ENCODE data around the gene NBPF1.
A peak's percentile ranks its signal among the peaks of the same experiment; 100 is the strongest.
"Not testable (repeated sequence)": the region's sequence is repeated elsewhere in the genome, so short reads cannot be mapped to it uniquely, and the experiment has no call there.

The NBPF1 gene

GRCh38 chr1:16632044-16632850 lies 18.9 kb upstream of the NBPF1 start:
- DNase-seq (ENCODE audit: low read depth); H3K4me3 ChIP-seq (ENCODE audit: low read depth, low read length); in situ Hi-C loops (cut with HindIII; ENCODE audit: low sequenced_read_pairs): not testable (repeated sequence)

- in situ Hi-C loops (cut with HindIII; ENCODE audit: low sequenced_read_pairs): no loop called here
- TF ChIP-seq, protein P1, sequence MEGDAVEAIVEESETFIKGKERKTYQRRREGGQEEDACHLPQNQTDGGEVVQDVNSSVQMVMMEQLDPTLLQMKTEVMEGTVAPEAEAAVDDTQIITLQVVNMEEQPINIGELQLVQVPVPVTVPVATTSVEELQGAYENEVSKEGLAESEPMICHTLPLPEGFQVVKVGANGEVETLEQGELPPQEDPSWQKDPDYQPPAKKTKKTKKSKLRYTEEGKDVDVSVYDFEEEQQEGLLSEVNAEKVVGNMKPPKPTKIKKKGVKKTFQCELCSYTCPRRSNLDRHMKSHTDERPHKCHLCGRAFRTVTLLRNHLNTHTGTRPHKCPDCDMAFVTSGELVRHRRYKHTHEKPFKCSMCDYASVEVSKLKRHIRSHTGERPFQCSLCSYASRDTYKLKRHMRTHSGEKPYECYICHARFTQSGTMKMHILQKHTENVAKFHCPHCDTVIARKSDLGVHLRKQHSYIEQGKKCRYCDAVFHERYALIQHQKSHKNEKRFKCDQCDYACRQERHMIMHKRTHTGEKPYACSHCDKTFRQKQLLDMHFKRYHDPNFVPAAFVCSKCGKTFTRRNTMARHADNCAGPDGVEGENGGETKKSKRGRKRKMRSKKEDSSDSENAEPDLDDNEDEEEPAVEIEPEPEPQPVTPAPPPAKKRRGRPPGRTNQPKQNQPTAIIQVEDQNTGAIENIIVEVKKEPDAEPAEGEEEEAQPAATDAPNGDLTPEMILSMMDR (IDR thresholded peaks at IDR 0.05; ENCODE audit: low read depth, low read length, missing control alignments): no peak
- no peak for DNase-seq (ENCODE audit: low read depth)
- H3K4me3 ChIP-seq (ENCODE audit: low read depth, low read length): no peak overlapping the region
Observed at GRCh38 chr1:16631248-16632043, 18.1 kb upstream of the NBPF1 start.

DNA sequence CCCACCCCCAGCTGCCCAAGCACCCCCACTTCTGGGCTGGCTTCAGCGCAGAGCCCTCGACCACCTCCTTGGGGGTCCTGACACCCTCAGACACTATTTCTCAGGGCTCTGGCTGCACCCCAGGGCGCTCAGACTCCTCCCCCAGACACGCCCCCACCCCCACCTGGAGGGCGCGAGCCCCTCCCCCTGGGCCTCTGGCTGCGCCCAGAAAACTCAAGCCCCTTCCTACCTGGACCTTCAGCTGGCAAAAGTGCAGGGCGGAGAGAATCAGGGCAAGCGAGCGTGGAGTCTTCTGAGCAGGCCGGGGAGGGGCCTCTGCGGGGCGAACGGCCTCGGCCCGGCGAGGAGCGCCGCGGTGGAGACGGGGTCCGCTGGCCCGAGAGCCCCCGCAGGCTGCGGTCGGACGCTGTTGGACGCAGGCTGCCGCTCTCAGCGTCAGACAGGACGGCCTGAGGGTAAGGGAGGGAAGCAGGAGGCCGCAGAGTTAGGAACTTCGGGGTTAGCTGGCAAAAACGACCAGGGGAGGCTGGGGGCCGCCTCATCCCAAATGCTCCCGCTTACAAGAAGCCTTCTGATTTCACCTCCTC lies 17.4 kb upstream of the NBPF1 start:
- TF ChIP-seq, protein P1 (IDR thresholded peaks at IDR 0.05; ENCODE audit: low read depth, low read length, missing control alignments): no peak
- DNase-seq (ENCODE audit: low read depth): no peak
- in situ Hi-C loops (cut with HindIII; ENCODE audit: low sequenced_read_pairs): no loop called here
- H3K4me3 ChIP-seq (ENCODE audit: low read depth, low read length): no peak overlapping the region

- DNase-seq (ENCODE audit: low read depth); in situ Hi-C loops (cut with HindIII; ENCODE audit: low sequenced_read_pairs): not testable (repeated sequence)
Observed at GRCh38 chr1:16629916-16630530, 16.7 kb upstream of the NBPF1 start.

GRCh38 chr1:16628361-16629111 lies 15.2 kb upstream of the NBPF1 start:
- in situ Hi-C loops (cut with HindIII; ENCODE audit: low sequenced_read_pairs): no loop called here
- H3K4me3 ChIP-seq (ENCODE audit: low read depth, low read length): no peak overlapping the region
- no peak for DNase-seq (ENCODE audit: low read depth)
- TF ChIP-seq, protein P1 (IDR thresholded peaks at IDR 0.05; ENCODE audit: low read depth, low read length, missing control alignments): no peak

More at GRCh38 chr1:16629916-16630530, 16.7 kb upstream of the NBPF1 start:
- H3K4me3 ChIP-seq (ENCODE audit: low read depth, low read length): not testable (repeated sequence)

GRCh38 chr1:16626409-16626983 lies 13.1 kb upstream of the NBPF1 start:
- in situ Hi-C loops (cut with HindIII; ENCODE audit: low sequenced_read_pairs); H3K4me3 ChIP-seq (ENCODE audit: low read depth, low read length); DNase-seq (ENCODE audit: low read depth): not testable (repeated sequence)

- in situ Hi-C loops (cut with HindIII; ENCODE audit: low sequenced_read_pairs): no loop called here
Observed at GRCh38 chr1:16625497-16626408, 12.4 kb upstream of the NBPF1 start.

GRCh38 chr1:16623812-16624719 lies 10.7 kb upstream of the NBPF1 start:
- H3K4me3 ChIP-seq (ENCODE audit: low read depth, low read length); in situ Hi-C loops (cut with HindIII; ENCODE audit: low sequenced_read_pairs); DNase-seq (ENCODE audit: low read depth): not testable (repeated sequence)

More at GRCh38 chr1:16625497-16626408, 12.4 kb upstream of the NBPF1 start:
- TF ChIP-seq, protein P1 (IDR thresholded peaks at IDR 0.05; ENCODE audit: low read depth, low read length, missing control alignments): peak; percentile 4
- H3K4me3 ChIP-seq (ENCODE audit: low read depth, low read length): no peak overlapping the region
- DNase-seq (ENCODE audit: low read depth): no peak

- not testable (repeated sequence) for H3K4me3 ChIP-seq (ENCODE audit: low read depth, low read length)
- DNase-seq (ENCODE audit: low read depth): peak; percentile 78
Observed at GRCh38 chr1:16623337-16623736, 10.0 kb upstream of the NBPF1 start.

More at GRCh38 chr1:16623337-16623736, 10.0 kb upstream of the NBPF1 start:
- in situ Hi-C loops (cut with HindIII; ENCODE audit: low sequenced_read_pairs): not testable (repeated sequence)
